GM12875 (cell line): Measurements from ENCODE around the gene NUBP1.

ENCODE experiments used
- H3K4me3 ChIP-seq: one replicate; pipeline ENCODE4 v1.5.1; 2011; ENCODE audit warnings: low read depth, low read length, control low read depth
- TF ChIP-seq, protein P1 (sequence below): IDR thresholded peaks from 2 replicates; pipeline ENCODE4 v1.5.1; 2011; ENCODE audit warnings: low read depth, mild to moderate bottlenecking, control low read depth, inconsistent platforms, low read length, moderate library complexity, borderline replicate concordance; ENCODE audit not compliant: insufficient read depth

Gene NUBP1

DNA sequence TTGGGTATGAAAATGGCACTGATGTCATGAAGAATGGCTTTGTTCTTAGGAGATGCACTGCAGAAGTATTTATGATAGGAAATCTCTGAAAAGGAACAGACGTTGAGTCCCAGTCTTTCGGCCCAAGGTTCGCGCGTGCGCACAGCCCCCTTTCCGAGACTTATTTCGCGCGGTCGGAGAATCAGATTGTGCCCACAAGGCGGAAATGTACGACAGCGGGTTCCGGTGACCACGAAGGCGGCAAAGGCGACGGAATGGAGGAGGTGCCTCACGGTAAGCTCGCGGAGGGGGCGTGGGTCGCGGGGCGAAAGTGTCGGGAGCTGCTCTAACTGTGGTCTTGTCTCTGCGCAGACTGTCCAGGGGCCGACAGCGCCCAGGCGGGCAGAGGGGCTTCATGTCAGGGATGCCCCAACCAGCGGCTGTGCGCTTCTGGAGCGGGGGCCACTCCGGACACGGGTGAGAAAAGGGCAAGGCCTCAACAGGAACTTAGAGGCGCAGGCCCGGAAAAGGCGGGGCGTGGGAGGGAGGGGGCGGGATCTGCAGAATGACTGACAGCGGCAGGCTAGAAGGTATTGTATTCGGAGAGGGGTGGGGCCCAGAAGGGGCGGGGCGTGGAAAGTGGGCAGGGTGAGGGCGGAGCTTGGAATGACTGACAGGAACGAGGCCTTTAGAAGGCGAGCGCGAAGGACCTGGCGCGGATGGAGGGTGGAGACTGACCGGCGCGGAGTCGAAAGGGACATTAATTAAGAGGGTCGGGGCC, at the start of gene NUBP1:
TSS of gene NUBP1 (plus strand) at position 233 of the 760 bp plus-strand sequence. CDS start at position 255, 22 bp downstream.
- peak within 1 kb of the TSS; percentile 60 for H3K4me3 ChIP-seq
- TF ChIP-seq, protein P1, sequence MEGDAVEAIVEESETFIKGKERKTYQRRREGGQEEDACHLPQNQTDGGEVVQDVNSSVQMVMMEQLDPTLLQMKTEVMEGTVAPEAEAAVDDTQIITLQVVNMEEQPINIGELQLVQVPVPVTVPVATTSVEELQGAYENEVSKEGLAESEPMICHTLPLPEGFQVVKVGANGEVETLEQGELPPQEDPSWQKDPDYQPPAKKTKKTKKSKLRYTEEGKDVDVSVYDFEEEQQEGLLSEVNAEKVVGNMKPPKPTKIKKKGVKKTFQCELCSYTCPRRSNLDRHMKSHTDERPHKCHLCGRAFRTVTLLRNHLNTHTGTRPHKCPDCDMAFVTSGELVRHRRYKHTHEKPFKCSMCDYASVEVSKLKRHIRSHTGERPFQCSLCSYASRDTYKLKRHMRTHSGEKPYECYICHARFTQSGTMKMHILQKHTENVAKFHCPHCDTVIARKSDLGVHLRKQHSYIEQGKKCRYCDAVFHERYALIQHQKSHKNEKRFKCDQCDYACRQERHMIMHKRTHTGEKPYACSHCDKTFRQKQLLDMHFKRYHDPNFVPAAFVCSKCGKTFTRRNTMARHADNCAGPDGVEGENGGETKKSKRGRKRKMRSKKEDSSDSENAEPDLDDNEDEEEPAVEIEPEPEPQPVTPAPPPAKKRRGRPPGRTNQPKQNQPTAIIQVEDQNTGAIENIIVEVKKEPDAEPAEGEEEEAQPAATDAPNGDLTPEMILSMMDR, result no peak

- H3K4me3 ChIP-seq, result no peak overlapping the region
- TF ChIP-seq, protein P1, result no peak
Observed at GRCh38 chr16:10693889-10694288, 49.8 kb upstream of the NUBP1 start.

- H3K4me3 ChIP-seq, result no peak overlapping the region
- TF ChIP-seq, protein P1, result no peak
Observed at GRCh38 chr16:10694306-10694705, 49.3 kb upstream of the NUBP1 start.

DNA sequence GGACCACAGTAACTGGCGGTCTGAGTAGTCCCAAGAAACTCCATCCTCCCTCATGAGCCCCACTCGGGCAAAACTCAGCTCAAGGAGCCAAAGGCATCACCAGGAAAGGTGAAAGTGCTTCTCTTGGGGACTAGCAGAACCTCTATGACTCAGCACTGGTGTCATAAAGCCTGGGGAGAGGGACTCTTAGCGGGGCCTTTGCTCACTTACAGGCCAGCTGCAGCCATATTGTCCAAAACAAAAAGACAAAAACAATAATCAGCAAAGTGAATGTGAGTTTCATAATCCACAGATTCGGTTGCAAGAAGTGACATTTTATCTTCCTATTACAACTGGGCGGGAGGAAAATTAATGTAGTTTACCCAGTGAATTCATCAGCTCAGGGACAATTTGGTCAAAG, 48.8 kb upstream of the NUBP1 start, which contains the start of gene TEKT5:
TSS of gene TEKT5 (minus strand) at position 101 of the 400 bp plus-strand sequence. CDS start at position 44, 57 bp downstream.
- H3K4me3 ChIP-seq, result no peak within 1 kb of the TSS
- TF ChIP-seq, protein P1, result no peak

GRCh38 chr16:10699756-10700155, 43.9 kb upstream of the NUBP1 start:
- H3K4me3 ChIP-seq, result no peak overlapping the region
- TF ChIP-seq, protein P1, result no peak

DNA sequence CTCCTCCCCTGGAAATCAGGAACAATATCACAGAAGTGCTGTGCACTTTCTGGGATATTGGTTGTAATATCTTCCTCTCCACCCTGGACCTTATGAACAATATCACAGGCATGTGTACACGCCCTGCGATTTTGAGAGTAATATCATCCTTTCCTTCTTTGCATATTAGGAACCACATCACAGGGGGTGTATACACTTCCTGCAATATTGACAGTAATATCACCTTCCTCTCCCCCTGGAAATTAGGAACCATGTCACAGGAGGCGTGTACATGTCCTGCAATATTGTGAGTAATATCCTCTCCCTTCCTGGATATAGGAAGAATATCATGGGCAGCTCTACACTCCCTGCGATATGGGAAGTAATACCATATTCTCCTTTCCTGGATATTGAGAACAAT, 34.7 kb upstream of the NUBP1 start:
- TF ChIP-seq, protein P1, result no peak
- no peak overlapping the region for H3K4me3 ChIP-seq
